ENCODE results near the gene ETV3L.

ETV3L gene

DNA sequence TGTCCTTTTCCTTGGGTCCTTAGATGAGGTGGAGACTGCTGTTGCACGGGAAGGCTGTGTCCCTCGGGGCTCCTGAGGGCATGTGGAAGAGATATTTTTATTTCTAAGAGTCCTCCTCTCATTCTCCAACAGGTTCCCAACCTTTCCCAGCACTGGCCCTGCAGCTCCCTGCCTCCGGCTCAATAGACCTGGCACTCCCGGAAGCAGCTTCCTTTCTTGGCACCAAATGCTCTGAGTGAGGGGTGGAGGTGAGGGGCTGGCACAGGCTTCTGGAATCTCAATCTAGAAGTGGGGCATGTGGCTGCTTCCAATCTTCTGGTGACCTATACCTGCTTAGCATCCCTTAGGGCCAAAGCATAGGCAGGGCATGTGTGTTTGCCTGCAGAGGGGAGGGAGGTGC lies 4.5 kb downstream of the ETV3L start:
- no peaks in the 10 kb centered on the region for H3K4me1 ChIP-seq (ENCODE audit: control insufficient read depth, low read length)
- H3F3A ChIP-seq (ENCODE audit: control insufficient read depth, insufficient read depth): no peaks in the 10 kb centered on the region
- no peaks in the 10 kb centered on the region for H3K79me2 ChIP-seq (ENCODE audit: control insufficient read depth, low read length)
- no peak overlapping the region for H3K4me2 ChIP-seq (ENCODE audit: low read length)
- peaks cover 3% of the 10 kb centered on the region; the same call in 1 of the 2 replicates for H3K27me3 ChIP-seq (ENCODE audit: control insufficient read depth, low read length)
- no peaks in the 10 kb centered on the region for H4K20me1 ChIP-seq (ENCODE audit: control insufficient read depth, insufficient read depth, low read depth, low read length)
- TF ChIP-seq, protein P1, sequence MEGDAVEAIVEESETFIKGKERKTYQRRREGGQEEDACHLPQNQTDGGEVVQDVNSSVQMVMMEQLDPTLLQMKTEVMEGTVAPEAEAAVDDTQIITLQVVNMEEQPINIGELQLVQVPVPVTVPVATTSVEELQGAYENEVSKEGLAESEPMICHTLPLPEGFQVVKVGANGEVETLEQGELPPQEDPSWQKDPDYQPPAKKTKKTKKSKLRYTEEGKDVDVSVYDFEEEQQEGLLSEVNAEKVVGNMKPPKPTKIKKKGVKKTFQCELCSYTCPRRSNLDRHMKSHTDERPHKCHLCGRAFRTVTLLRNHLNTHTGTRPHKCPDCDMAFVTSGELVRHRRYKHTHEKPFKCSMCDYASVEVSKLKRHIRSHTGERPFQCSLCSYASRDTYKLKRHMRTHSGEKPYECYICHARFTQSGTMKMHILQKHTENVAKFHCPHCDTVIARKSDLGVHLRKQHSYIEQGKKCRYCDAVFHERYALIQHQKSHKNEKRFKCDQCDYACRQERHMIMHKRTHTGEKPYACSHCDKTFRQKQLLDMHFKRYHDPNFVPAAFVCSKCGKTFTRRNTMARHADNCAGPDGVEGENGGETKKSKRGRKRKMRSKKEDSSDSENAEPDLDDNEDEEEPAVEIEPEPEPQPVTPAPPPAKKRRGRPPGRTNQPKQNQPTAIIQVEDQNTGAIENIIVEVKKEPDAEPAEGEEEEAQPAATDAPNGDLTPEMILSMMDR (IDR thresholded peaks at IDR 0.05; ENCODE audit: low read depth, low read length, poor library complexity, severe bottlenecking): no peak
- no peak for TF ChIP-seq EZH2phosphoT487 (IDR thresholded peaks at IDR 0.05; ENCODE audit: borderline replicate concordance, low read length)
- no peak overlapping the region for H3K27ac ChIP-seq (ENCODE audit: low read depth, low read length)
- H3K36me3 ChIP-seq (ENCODE audit: control insufficient read depth, low read length): no peaks in the 10 kb centered on the region
- no peaks in the 10 kb centered on the region for H3K9me2 ChIP-seq (replicated peaks; ENCODE audit: control insufficient read depth, low read length)
- no peaks in the 10 kb centered on the region for H3K9me3 ChIP-seq (ENCODE audit: control insufficient read depth, insufficient read depth, low read length)
- H3K4me3 ChIP-seq (ENCODE audit: low read length): no peak overlapping the region

DNA sequence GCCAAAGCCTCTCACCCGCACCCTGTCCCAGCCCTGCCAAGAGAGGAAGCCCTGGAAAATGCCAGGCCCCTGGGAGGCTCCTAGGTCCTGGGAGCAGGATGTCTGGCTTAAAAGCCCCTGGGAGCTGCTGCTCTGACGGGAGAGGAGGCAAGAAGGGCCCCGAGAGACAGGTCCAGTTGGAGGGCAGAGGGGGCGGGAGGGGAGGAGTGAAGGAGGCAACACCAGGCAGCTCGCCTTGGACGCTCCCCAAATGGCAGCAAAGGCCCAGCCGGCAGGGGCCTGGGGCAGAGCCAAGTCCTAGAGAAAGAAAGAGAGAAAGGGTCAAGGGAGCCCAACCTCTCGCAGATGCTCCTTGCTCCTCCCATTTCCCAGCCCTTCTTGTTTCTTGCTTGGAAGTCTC lies 6.8 kb downstream of the ETV3L start:
- no peaks in the 10 kb centered on the region for H3F3A ChIP-seq (ENCODE audit: control insufficient read depth, insufficient read depth)
- H3K79me2 ChIP-seq (ENCODE audit: control insufficient read depth, low read length): no peaks in the 10 kb centered on the region
- no peak overlapping the region for H3K4me3 ChIP-seq (ENCODE audit: low read length)
- H3K27ac ChIP-seq (ENCODE audit: low read depth, low read length): no peak overlapping the region
- H3K9me3 ChIP-seq (ENCODE audit: control insufficient read depth, insufficient read depth, low read length): no peaks in the 10 kb centered on the region
- no peaks in the 10 kb centered on the region for H3K9me2 ChIP-seq (replicated peaks; ENCODE audit: control insufficient read depth, low read length)
- no peak overlapping the region for H3K4me2 ChIP-seq (ENCODE audit: low read length)
- no peaks in the 10 kb centered on the region for H3K36me3 ChIP-seq (ENCODE audit: control insufficient read depth, low read length)
- H3K4me1 ChIP-seq (ENCODE audit: control insufficient read depth, low read length): no peaks in the 10 kb centered on the region
- no peak for TF ChIP-seq EZH2phosphoT487 (IDR thresholded peaks at IDR 0.05; ENCODE audit: borderline replicate concordance, low read length)
- TF ChIP-seq, protein P1 (IDR thresholded peaks at IDR 0.05; ENCODE audit: low read depth, low read length, poor library complexity, severe bottlenecking): no peak
- H4K20me1 ChIP-seq (ENCODE audit: control insufficient read depth, insufficient read depth, low read depth, low read length): no peaks in the 10 kb centered on the region
- peaks cover 7% of the 10 kb centered on the region; the same call in 1 of the 2 replicates for H3K27me3 ChIP-seq (ENCODE audit: control insufficient read depth, low read length)

GRCh38 chr1:157091668-157092273 lies 7.8 kb downstream of the ETV3L start:
- H3K36me3 ChIP-seq (ENCODE audit: control insufficient read depth, low read length): no peaks in the 10 kb centered on the region
- no peaks in the 10 kb centered on the region for H4K20me1 ChIP-seq (ENCODE audit: control insufficient read depth, insufficient read depth, low read depth, low read length)
- H3K4me1 ChIP-seq (ENCODE audit: control insufficient read depth, low read length): no peaks in the 10 kb centered on the region
- no peak overlapping the region for H3K27ac ChIP-seq (ENCODE audit: low read depth, low read length)
- H3K9me2 ChIP-seq (replicated peaks; ENCODE audit: control insufficient read depth, low read length): no peaks in the 10 kb centered on the region
- no peak overlapping the region for H3K4me2 ChIP-seq (ENCODE audit: low read length)
- TF ChIP-seq EZH2phosphoT487 (IDR thresholded peaks at IDR 0.05; ENCODE audit: borderline replicate concordance, low read length): no peak
- TF ChIP-seq, protein P1 (IDR thresholded peaks at IDR 0.05; ENCODE audit: low read depth, low read length, poor library complexity, severe bottlenecking): no peak
- no peak overlapping the region for H3K4me3 ChIP-seq (ENCODE audit: low read length)
- no peaks in the 10 kb centered on the region for H3F3A ChIP-seq (ENCODE audit: control insufficient read depth, insufficient read depth)
- H3K27me3 ChIP-seq (ENCODE audit: control insufficient read depth, low read length): peaks cover 7% of the 10 kb centered on the region; the same call in 1 of the 2 replicates
- H3K9me3 ChIP-seq (ENCODE audit: control insufficient read depth, insufficient read depth, low read length): no peaks in the 10 kb centered on the region
- H3K79me2 ChIP-seq (ENCODE audit: control insufficient read depth, low read length): no peaks in the 10 kb centered on the region

All from DOHH2 (cell line).